RPMI8226 (cell line): ENCODE data around the gene PCDHB4.
A peak's percentile ranks its signal among the peaks of the same experiment; 100 is the strongest.
"Not testable (repeated sequence)": the region's sequence is repeated elsewhere in the genome, so short reads cannot be mapped to it uniquely, and the experiment has no call there.

Source experiments
- DNase-seq: peaks from one replicate; pipeline ENCODE4 v3.0.0-alpha.2; 2015

The PCDHB4 gene

DNA sequence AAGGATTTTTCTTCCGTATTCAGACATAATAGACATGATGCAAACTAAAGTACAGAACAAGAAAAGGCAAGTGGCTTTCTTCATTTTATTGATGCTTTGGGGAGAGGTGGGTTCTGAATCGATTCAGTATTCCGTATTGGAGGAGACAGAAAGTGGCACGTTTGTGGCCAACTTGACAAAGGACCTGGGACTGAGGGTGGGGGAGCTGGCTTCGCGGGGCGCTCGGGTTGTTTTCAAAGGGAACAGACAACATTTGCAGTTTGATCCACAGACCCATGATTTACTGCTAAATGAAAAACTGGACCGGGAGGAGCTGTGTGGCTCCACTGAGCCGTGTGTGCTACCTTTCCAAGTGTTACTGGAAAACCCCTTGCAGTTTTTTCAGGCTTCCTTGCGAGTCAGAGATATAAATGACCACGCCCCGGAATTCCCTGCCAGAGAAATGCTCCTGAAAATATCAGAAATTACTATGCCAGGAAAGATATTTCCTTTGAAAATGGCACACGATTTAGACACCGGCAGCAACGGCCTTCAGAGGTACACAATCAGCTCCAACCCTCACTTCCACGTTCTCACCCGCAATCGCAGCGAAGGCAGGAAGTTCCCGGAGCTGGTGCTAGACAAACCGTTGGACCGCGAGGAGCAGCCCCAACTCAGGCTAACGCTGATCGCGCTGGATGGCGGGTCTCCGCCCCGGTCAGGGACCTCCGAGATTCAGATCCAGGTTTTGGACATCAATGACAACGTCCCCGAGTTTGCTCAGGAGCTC lies 28.8 kb downstream of the PCDHB4 start:
- no peak for DNase-seq

DNA sequence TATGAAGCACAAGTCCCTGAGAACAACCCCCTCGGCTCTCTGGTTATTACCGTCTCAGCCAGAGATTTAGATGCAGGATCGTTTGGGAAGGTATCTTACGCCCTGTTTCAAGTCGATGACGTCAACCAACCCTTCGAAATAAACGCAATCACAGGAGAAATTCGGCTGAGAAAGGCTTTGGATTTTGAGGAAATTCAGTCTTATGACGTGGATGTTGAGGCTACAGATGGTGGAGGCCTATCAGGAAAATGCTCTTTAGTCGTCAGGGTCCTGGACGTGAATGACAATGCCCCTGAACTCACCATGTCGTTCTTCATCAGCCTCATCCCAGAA lies 29.3 kb downstream of the PCDHB4 start:
- DNase-seq = no peak

DNA sequence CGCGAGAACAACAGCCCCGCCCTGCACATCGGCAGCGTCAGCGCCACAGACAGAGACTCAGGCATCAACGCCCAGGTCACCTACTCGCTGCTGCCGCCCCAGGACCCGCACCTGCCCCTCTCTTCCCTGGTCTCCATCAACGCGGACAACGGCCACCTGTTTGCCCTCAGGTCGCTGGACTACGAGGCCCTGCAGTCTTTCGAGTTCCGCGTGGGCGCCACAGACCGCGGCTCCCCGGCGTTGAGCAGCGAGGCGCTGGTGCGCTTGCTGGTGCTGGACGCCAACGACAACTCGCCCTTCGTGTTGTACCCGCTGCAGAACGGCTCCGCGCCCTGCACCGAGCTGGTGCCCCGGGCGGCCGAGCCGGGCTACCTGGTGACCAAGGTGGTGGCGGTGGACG lies 30.0 kb downstream of the PCDHB4 start:
- not testable (repeated sequence) for DNase-seq

DNA sequence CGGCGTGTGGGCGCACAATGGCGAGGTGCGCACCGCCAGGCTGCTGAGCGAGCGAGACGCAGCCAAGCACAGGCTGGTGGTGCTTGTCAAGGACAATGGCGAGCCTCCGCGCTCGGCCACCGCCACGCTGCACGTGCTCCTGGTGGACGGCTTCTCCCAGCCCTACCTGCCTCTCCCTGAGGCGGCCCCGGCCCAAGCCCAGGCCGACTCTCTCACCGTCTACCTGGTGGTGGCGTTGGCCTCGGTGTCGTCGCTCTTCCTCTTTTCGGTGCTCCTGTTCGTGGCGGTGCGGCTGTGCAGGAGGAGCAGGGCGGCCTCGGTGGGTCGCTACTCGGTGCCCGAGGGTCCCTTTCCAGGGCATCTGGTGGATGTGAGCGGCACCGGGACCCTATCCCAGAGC lies 30.5 kb downstream of the PCDHB4 start:
- not testable (repeated sequence) for DNase-seq

DNA sequence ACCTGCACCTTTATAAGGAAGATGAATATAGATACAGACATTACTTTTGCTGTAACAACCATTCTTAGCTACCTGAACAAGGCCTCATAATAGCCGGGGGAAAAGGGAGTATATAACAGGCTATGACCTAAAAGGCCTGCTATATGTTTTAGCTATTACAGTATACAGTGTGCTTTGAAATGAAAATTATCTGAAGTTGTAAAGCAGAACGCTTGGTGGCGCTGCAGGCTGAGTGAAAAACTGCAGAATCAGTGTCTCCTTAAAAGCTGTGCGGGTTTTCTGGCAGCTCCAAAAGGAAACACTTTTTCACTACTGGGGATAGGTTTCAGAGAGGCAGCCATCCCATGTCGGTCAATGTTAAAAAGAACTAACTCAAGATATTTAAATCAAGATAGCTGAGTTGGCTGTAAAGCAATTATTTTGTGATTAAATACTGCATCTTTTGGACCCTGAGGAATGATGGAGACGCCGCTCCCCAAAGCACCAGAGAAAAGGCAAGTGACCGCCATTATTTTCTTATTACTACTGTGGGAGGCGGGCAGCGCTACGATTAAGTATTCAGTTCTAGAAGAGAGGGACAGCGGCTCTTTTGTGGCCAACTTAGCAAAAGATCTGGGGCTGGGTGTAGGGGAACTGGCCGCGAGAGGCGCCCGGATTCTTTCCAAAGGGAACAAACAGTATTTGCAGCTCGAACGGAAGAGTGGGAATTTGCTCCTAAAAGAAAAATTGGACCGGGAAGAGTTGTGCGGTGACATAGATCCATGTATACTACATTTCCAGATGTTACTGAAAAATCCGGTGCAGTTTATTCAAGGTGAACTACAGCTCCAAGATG lies 34.1 kb downstream of the PCDHB4 start:
- no peak for DNase-seq

DNA sequence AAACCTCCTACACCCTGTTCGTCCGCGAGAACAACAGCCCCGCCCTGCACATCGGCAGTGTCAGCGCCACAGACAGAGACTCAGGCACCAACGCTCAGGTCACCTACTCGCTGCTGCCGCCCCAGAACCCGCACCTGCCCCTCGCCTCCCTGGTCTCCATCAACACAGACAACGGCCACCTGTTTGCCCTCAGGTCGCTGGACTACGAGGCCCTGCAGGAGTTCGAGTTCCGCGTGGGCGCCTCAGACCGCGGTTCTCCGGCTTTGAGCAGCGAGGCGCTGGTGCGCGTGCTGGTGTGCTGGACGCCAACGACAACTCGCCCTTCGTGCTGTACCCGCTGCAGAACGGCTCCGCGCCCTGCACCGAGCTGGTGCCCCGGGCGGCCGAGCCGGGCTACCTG lies 35.7 kb downstream of the PCDHB4 start:
- not testable (repeated sequence) for DNase-seq

- DNase-seq = not testable (repeated sequence)
Measured at GRCh38 chr5:141157901-141158300, 36.3 kb downstream of the PCDHB4 start.

GRCh38 chr5:141172381-141173204 lies 51.0 kb downstream of the PCDHB4 start, which contains the start of gene PCDHB7:
TSS of gene PCDHB7 (plus strand) at chr5:141172644. CDS start at chr5:141172836, 192 bp downstream.
- peak; percentile 49 for DNase-seq

DNA sequence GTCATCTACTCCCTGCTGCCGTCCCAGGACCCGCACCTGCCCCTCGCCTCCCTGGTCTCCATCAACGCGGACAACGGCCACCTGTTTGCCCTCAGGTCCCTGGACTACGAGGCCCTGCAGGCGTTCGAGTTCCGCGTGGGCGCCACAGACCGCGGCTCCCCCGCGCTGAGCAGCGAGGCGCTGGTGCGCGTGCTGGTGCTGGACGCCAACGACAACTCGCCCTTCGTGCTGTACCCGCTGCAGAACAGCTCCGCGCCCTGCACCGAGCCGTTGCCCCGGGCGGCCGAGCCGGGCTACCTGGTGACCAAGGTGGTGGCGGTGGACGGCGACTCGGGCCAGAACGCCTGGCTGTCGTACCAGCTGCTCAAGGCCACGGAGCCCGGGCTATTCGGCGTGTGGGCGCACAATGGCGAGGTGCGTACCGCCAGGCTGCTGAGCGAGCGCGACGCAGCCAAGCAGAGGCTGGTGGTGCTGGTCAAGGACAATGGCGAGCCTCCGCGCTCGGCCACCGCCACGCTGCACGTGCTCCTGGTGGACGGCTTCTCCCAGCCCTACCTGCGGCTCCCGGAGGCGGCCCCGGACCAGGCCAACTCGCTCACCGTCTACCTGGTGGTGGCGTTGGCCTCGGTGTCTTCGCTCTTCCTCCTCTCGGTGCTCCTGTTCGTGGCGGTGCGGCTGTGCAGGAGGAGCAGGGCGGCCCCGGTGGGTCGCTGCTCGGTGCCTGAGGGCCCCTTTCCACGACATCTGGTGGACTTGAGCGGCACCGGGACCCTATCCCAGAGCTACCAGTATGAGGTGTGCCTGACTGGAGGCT lies 52.9 kb downstream of the PCDHB4 start:
- DNase-seq = not testable (repeated sequence)
